ENCODE measurements around the gene NAGPA. TPM values are rescaled to one million over a fixed set of nuclear protein-coding genes. Genes with fewer than 3 reads are reported as not detected.

NAGPA gene
- polyA plus RNA-seq, 1 of the 3 experiments (the other 2 are of a cell fraction), result 16.5 TPM

- Histone ChIP-seq H3K27me3 (ENCODE audit: insufficient read depth) (peaks cover 22% of the 10 kb centered on the region), H3K9me2 (no peaks in the 10 kb centered on the region), H3K4me2 (no peak overlapping the region), H2AFZ (ENCODE audit: low read depth) (no peak overlapping the region), H3K36me3 (replicated peaks in 1 of 2; ENCODE audit: control insufficient read depth in 1 of 2, insufficient read depth in 2 of 2, low read length in 1 of 2) (no peaks in the 10 kb centered on the region), H3K9me3 (no peaks in the 10 kb centered on the region), H3F3A (replicated peaks; ENCODE audit: insufficient read depth) (no peaks in the 10 kb centered on the region), H4K20me1 (ENCODE audit: insufficient read depth) (no peaks in the 10 kb centered on the region), H3K27ac (ENCODE audit: low read depth in 2 of 2, low read length in 1 of 2) (no peak overlapping the region), H3K9ac (no peak overlapping the region), H3K4me1 (ENCODE audit: control insufficient read depth in 1 of 2, insufficient read depth in 2 of 2, low read depth in 1 of 2, low read length in 1 of 2) (peaks cover 0 to 5% of the 10 kb centered on the region in 2 experiments; a peak in 1 of 4 replicates), H3K79me2 (ENCODE audit: insufficient read depth) (no peaks in the 10 kb centered on the region), H3K4me3 (ENCODE audit: low read depth in 2 of 2, low read length in 1 of 2) (no peak overlapping the region; a peak in 1 of 4 replicates)
- ChIA-PET POLR2A (interaction anchor here (0.7 kb wide), 1 partner anchor 20 kb away, joined by 3 read pairs; no protein-coding TSS in a partner anchor), CTCF (no interaction called here)
- WGBS (ENCODE audit: low lambda C conversion rate), result 11% methylated on average over 25 of the region's 60 CpGs
- DNase-seq, result peak; percentile 73
- TF ChIP-seq FOSL2 (IDR thresholded peaks at IDR 0.05; ENCODE audit: borderline replicate concordance, low read depth), result no peak
- no peak for TF ChIP-seq TCF12 (IDR thresholded peaks at IDR 0.05)
- no peak for TF ChIP-seq JUND (IDR thresholded peaks at IDR 0.05)
- peak; percentile 53; the same call in 1 of the 2 replicates for TF ChIP-seq MAX (IDR thresholded peaks at IDR 0.05; ENCODE audit: low read depth)
- no peak for TF ChIP-seq ELF1 (IDR thresholded peaks at IDR 0.05)
- TF ChIP-seq GABPA (IDR thresholded peaks at IDR 0.05; ENCODE audit: low read depth), result no peak
These were observed 46.0 kb downstream of the NAGPA start for GRCh38 chr16:4987580-4988374.

- no peak overlapping the region for H2AFZ ChIP-seq (ENCODE audit: low read depth)
- CTCF ChIA-PET, result no interaction called here
- no peak overlapping the region for H3K4me2 ChIP-seq
- H3K27me3 ChIP-seq (ENCODE audit: insufficient read depth), result peaks cover 22% of the 10 kb centered on the region
- H3K9me3 ChIP-seq, result no peaks in the 10 kb centered on the region
- peaks cover 0 to 5% of the 10 kb centered on the region in 2 experiments; a peak in 1 of 4 replicates for H3K4me1 ChIP-seq (ENCODE audit: control insufficient read depth in 1 of 2, insufficient read depth in 2 of 2, low read depth in 1 of 2, low read length in 1 of 2)
- H3K9ac ChIP-seq, result no peak overlapping the region
- H3K79me2 ChIP-seq (ENCODE audit: insufficient read depth), result no peaks in the 10 kb centered on the region
- no peak overlapping the region for H3K4me3 ChIP-seq (ENCODE audit: low read depth in 2 of 2, low read length in 1 of 2)
- no peak for DNase-seq
- H3K36me3 ChIP-seq (replicated peaks in 1 of 2; ENCODE audit: control insufficient read depth in 1 of 2, insufficient read depth in 2 of 2, low read length in 1 of 2), result no peaks in the 10 kb centered on the region
- WGBS (ENCODE audit: low lambda C conversion rate), result 13% methylated on average over 8 of the region's 10 CpGs
- H4K20me1 ChIP-seq (ENCODE audit: insufficient read depth), result no peaks in the 10 kb centered on the region
- POLR2A ChIA-PET, result interaction anchor here (0.7 kb wide), 1 partner anchor 20 kb away, joined by 3 read pairs; no protein-coding TSS in a partner anchor
- no peaks in the 10 kb centered on the region for H3F3A ChIP-seq (replicated peaks; ENCODE audit: insufficient read depth)
- H3K9me2 ChIP-seq, result no peaks in the 10 kb centered on the region
- H3K27ac ChIP-seq (ENCODE audit: low read depth in 2 of 2, low read length in 1 of 2), result no peak overlapping the region
- TF ChIP-seq RAD21 (IDR thresholded peaks at IDR 0.05; ENCODE audit: low read length), result no peak
- no peak for TF ChIP-seq FOXM1 (IDR thresholded peaks at IDR 0.05; ENCODE audit: low read depth)
- TF ChIP-seq FOXJ3 (CRISPR knock-in tag; IDR thresholded peaks at IDR 0.05), result no peak
These were observed 46.5 kb downstream of the NAGPA start for GRCh38 chr16:4987250-4987579.

GRCh38 chr16:4984174-4984990 lies 49.4 kb downstream of the NAGPA start:
- POLR2A ChIA-PET, result no interaction called here
- no peak for DNase-seq
- Histone ChIP-seq H3K4me3 (ENCODE audit: low read depth in 2 of 2, low read length in 1 of 2) (no peak overlapping the region), H3K9ac (no peak overlapping the region), H2AFZ (ENCODE audit: low read depth) (no peak overlapping the region), H3K27me3 (ENCODE audit: insufficient read depth) (peaks cover 22% of the 10 kb centered on the region), H3K9me3 (no peaks in the 10 kb centered on the region), H3K4me2 (no peak overlapping the region), H4K20me1 (ENCODE audit: insufficient read depth) (no peaks in the 10 kb centered on the region), H3F3A (replicated peaks; ENCODE audit: insufficient read depth) (no peaks in the 10 kb centered on the region), H3K27ac (ENCODE audit: low read depth in 2 of 2, low read length in 1 of 2) (no peak overlapping the region), H3K36me3 (replicated peaks in 1 of 2; ENCODE audit: control insufficient read depth in 1 of 2, insufficient read depth in 2 of 2, low read length in 1 of 2) (no peaks in the 10 kb centered on the region), H3K4me1 (ENCODE audit: control insufficient read depth in 1 of 2, insufficient read depth in 2 of 2, low read depth in 1 of 2, low read length in 1 of 2) (peaks cover 0 to 5% of the 10 kb centered on the region in 2 experiments; a peak in 1 of 4 replicates), H3K9me2 (no peaks in the 10 kb centered on the region), H3K79me2 (ENCODE audit: insufficient read depth) (no peaks in the 10 kb centered on the region)
- TF ChIP-seq FOXJ3 (CRISPR knock-in tag; IDR thresholded peaks at IDR 0.05) (no peak), MAX (IDR thresholded peaks at IDR 0.05; ENCODE audit: low read depth) (no peak), CTCF (IDR thresholded peaks at IDR 0.05) (peak; percentile 22; the same call in 1 of the 2 replicates), ELF1 (IDR thresholded peaks at IDR 0.05) (no peak)
- 18% methylated on average over 5 of the region's 5 CpGs for WGBS (ENCODE audit: low lambda C conversion rate)
- CTCF ChIA-PET, result no interaction called here

Data from SK-N-SH (cell line).